Keratinocyte (primary cell): ENCODE results near the gene LSM10. TPM values are rescaled to one million over a fixed set of nuclear protein-coding genes. Genes with fewer than 3 reads are reported as not detected.

Experiments
- DNase-seq: peaks from one replicate; pipeline ENCODE4 v3.0.0-alpha.2; 2011; ENCODE audit warnings: low read depth, missing footprints, low spot score
- FAIRE-seq: peaks from 2 replicates; lab custom pipeline; 2011; peaks lifted over from hg19 to GRCh38; lab: Jason Lieb, UNC
- H2AFZ ChIP-seq: 2 replicates; pipeline ENCODE4 v1.6.0; 2012; ENCODE audit warnings: low read length, control low read depth, inconsistent platforms; ENCODE audit not compliant: control insufficient read depth
- H3K27ac ChIP-seq: 2 replicates; pipeline ENCODE4 v1.5.1; 2011; ENCODE audit warnings: low read length; ENCODE audit not compliant: control insufficient read depth, insufficient read depth
- H3K27me3 ChIP-seq: 3 replicates; pipeline ENCODE4 v1.6.0; 2011; ENCODE audit warnings: low read length; ENCODE audit not compliant: control insufficient read depth, insufficient read depth; ENCODE audit errors: extremely low read depth
- H3K36me3 ChIP-seq, 2 experiments: 2 replicates in 1 of 2; 3 replicates in 1 of 2; pipeline ENCODE4 v1.5.1; 2011; ENCODE audit warnings: low read length in 2 of 2, mild to moderate bottlenecking in 1 of 2; ENCODE audit not compliant: control insufficient read depth in 2 of 2, insufficient read depth in 2 of 2; ENCODE audit errors: extremely low read depth in 1 of 2
- H3K4me1 ChIP-seq: 3 replicates; pipeline ENCODE4 v1.5.1; 2011; ENCODE audit warnings: low read length; ENCODE audit not compliant: control insufficient read depth, insufficient read depth; ENCODE audit errors: extremely low read depth
- H3K4me2 ChIP-seq: 3 replicates; pipeline ENCODE4 v1.6.0; 2011; ENCODE audit warnings: low read depth, low read length; ENCODE audit not compliant: control insufficient read depth, insufficient read depth; ENCODE audit errors: extremely low read depth
- H3K4me3 ChIP-seq, 3 experiments: fragments of 200-600 bp in 1 of 3; sonication (generic) in 1 of 3; 2 replicates in 2 of 3; 3 replicates in 1 of 3; pipeline ENCODE4 v1.5.1; 2011 to 2016; ENCODE audit warnings: low read length in 3 of 3, mild to moderate bottlenecking in 3 of 3, control low read depth in 2 of 3, inconsistent platforms in 1 of 3, low read depth in 1 of 3, mixed read lengths in 1 of 3, mixed run types in 1 of 3, moderate library complexity in 1 of 3; ENCODE audit not compliant: control insufficient read depth in 2 of 3, insufficient read depth in 2 of 3; ENCODE audit errors: extremely low read depth in 1 of 3
- H3K79me2 ChIP-seq: 2 replicates; pipeline ENCODE4 v1.6.0; 2012; ENCODE audit warnings: low read length; ENCODE audit not compliant: control insufficient read depth, insufficient read depth
- H3K9ac ChIP-seq: 3 replicates; pipeline ENCODE4 v1.6.0; 2011; ENCODE audit warnings: low read length; ENCODE audit not compliant: control insufficient read depth, insufficient read depth; ENCODE audit errors: extremely low read depth
- H3K9me1 ChIP-seq: 3 replicates; pipeline ENCODE4 v1.6.0; 2011; ENCODE audit warnings: low read length; ENCODE audit not compliant: control insufficient read depth, insufficient read depth; ENCODE audit errors: extremely low read depth
- H3K9me3 ChIP-seq: 2 replicates; pipeline ENCODE4 v1.5.1; 2012; ENCODE audit warnings: low read depth, low read length; ENCODE audit not compliant: control insufficient read depth
- H4K20me1 ChIP-seq: 3 replicates; pipeline ENCODE4 v1.6.0; 2011; ENCODE audit warnings: low read length; ENCODE audit not compliant: control insufficient read depth, insufficient read depth; ENCODE audit errors: extremely low read depth
- EZH2 ChIP-seq: IDR thresholded peaks from one replicate; pipeline ENCODE4 v1.6.1; 2012; ENCODE audit warnings: inconsistent platforms, mild to moderate bottlenecking, low read length, moderate library complexity
- dilution Hi-C: fragments of 300-500 bp; cut with MboI; formaldehyde crosslinking; loops from one replicate; pipeline ENCODE4 v1.7.0; 2020; ENCODE audit warnings: low sequenced_read_pairs; ENCODE audit not compliant: extremely low pct_ligation_motif_present
- polyA plus RNA-seq, 5 experiments: library from polyadenylated mRNA; depleted of rRNA in 3 of 5; stranded (reverse) in 3 of 5; stranded (forward) in 1 of 5; unstranded in 1 of 5; fragments of >200 nt; gene quantifications; 1 replicate in 1 of 5; 2 replicates in 3 of 5; 3 replicates in 1 of 5; pipeline versions ENCODE4 v1.2.1 to v1.2.3, GENCODE V29; 2011 to 2012; ENCODE audit warnings: missing spikeins in 2 of 5, low read depth in 1 of 5, low replicate concordance in 1 of 5
- TF ChIP-seq, protein P1 (sequence below), 3 experiments: IDR thresholded peaks in 1 of 3; conservative IDR thresholded peaks in 1 of 3; optimal IDR thresholded peaks in 1 of 3; 2 replicates in 2 of 3; 3 replicates in 1 of 3; pipeline versions ENCODE3 to v1.5.1; 2011; ENCODE audit warnings: low read length in 3 of 3, mild to moderate bottlenecking in 3 of 3, moderate library complexity in 2 of 3, control low read depth in 1 of 3, inconsistent platforms in 1 of 3; ENCODE audit not compliant: insufficient read depth in 2 of 3; ENCODE audit errors: extremely low read depth in 1 of 3

The LSM10 gene
- polyA plus RNA-seq, 1 donor (not counting 4 experiments of a cell fraction or from before 2014, with no cell fraction given), result 45.3 TPM

DNA sequence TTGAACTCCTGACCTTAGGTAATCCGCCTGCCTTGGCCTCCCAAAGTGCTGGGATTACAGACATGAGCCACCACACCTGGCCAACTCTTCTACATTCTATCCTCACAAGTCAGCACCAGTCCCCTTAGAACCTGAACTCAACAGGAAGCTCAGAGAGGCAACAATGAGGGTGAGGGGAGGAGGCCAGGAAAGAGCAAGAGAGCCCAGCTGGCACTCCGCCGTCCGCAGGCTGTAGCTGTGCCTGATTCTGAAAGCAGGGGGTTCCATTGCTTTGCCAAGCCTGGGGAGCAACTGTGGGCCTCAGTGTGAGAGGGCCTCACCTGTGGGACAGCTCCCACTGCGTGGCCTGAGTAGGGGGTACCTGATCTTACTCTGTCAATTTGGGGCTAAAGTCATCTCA is 30.6 kb downstream of the LSM10 start:
- dilution Hi-C loops, result no loop called here
- Histone ChIP-seq H3K4me1 (peaks cover 6% of the 10 kb centered on the region), H4K20me1 (peaks cover 3% of the 10 kb centered on the region), H3K27ac (no peak overlapping the region), H3K36me3 (peaks cover 20 to 26% of the 10 kb centered on the region in 2 experiments), H3K79me2 (peaks cover 40% of the 10 kb centered on the region), H3K4me3 (no peak overlapping the region), H3K27me3 (no peaks in the 10 kb centered on the region), H3K9me3 (no peaks in the 10 kb centered on the region), H3K9ac (no peak overlapping the region), H3K4me2 (no peak overlapping the region), H2AFZ (no peak overlapping the region), H3K9me1 (peaks cover 2% of the 10 kb centered on the region)
- DNase-seq (no peak), FAIRE-seq (no peak)
- TF ChIP-seq EZH2, result no peak
- TF ChIP-seq, protein P1, sequence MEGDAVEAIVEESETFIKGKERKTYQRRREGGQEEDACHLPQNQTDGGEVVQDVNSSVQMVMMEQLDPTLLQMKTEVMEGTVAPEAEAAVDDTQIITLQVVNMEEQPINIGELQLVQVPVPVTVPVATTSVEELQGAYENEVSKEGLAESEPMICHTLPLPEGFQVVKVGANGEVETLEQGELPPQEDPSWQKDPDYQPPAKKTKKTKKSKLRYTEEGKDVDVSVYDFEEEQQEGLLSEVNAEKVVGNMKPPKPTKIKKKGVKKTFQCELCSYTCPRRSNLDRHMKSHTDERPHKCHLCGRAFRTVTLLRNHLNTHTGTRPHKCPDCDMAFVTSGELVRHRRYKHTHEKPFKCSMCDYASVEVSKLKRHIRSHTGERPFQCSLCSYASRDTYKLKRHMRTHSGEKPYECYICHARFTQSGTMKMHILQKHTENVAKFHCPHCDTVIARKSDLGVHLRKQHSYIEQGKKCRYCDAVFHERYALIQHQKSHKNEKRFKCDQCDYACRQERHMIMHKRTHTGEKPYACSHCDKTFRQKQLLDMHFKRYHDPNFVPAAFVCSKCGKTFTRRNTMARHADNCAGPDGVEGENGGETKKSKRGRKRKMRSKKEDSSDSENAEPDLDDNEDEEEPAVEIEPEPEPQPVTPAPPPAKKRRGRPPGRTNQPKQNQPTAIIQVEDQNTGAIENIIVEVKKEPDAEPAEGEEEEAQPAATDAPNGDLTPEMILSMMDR (optimal IDR thresholded peaks at IDR 0.05 in 1 of 3, IDR thresholded peaks at IDR 0.05 in 1 of 3, conservative IDR thresholded peaks at IDR 0.05 in 1 of 3; ENCODE audit: extremely low read depth in 1 of 3, insufficient read depth in 2 of 3, low read length in 3 of 3), result no peak

DNA sequence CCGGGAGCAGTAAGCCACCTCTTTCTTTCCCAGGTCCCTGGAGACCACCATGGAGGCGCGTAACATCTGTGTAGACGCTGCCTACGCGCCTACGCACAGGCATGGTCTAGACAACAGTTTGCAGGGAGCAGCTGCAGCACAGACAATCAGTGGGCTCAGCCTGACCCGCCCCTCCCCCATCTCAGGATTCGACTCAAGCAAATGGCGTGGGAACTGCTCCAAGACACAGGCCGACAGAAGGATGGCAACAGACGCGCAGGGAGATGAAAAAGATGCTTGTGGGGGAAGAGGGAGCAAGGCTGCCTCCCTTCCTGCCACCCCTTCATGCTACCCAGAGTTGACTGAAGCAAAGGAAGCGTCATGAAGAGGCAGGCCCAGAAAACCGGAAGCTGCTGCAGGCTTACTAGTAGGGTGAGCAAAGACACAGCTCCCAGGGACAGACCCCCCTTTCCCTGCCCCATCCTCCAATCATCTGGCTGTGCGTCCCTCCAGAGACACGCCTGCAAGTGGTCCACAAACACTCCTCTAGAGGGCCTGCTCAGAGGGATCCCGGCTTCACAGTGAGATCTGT is 31.5 kb downstream of the LSM10 start:
- FAIRE-seq (no peak), DNase-seq (no peak)
- dilution Hi-C loops, result no loop called here
- H3K36me3 ChIP-seq, result peaks cover 25 to 32% of the 10 kb centered on the region in 2 experiments
- peaks cover 3% of the 10 kb centered on the region for H4K20me1 ChIP-seq
- H3K9ac ChIP-seq, result no peak overlapping the region
- peaks cover 37% of the 10 kb centered on the region for H3K79me2 ChIP-seq
- H3K4me1 ChIP-seq, result peaks cover 3% of the 10 kb centered on the region
- no peak for TF ChIP-seq EZH2
- TF ChIP-seq, protein P1 (optimal IDR thresholded peaks at IDR 0.05 in 1 of 3, IDR thresholded peaks at IDR 0.05 in 1 of 3, conservative IDR thresholded peaks at IDR 0.05 in 1 of 3; ENCODE audit: extremely low read depth in 1 of 3, insufficient read depth in 2 of 3, low read length in 3 of 3), result no peak
- H3K4me3 ChIP-seq, result no peak overlapping the region
- no peaks in the 10 kb centered on the region for H3K27me3 ChIP-seq
- H3K9me3 ChIP-seq, result no peaks in the 10 kb centered on the region
- peaks cover 2% of the 10 kb centered on the region for H3K9me1 ChIP-seq
- no peak overlapping the region for H2AFZ ChIP-seq
- H3K4me2 ChIP-seq, result no peak overlapping the region
- H3K27ac ChIP-seq, result no peak overlapping the region
